PC-9 (cell line): ENCODE measurements around the gene DRAM1. TPM values are rescaled to one million over a fixed set of nuclear protein-coding genes. Genes with fewer than 3 reads are reported as not detected.

Source experiments
- BruUV-seq: library from RNA; stranded (reverse); fragments of 400-500 nt; replicated peaks from 2 replicates; lab custom pipeline; 2021; lab: Mats Ljungman, UMichigan
- CTCF ChIA-PET: fragments of 300-600 bp; sonication (Branson Sonifier 250); formaldehyde crosslinking; loops from one replicate; lab custom pipeline; 2022; ENCODE audit warnings: antibody characterized with exemption; lab: Charles Lee
- POLR2A ChIA-PET: fragments of 300-600 bp; sonication (Branson Sonifier 250); formaldehyde crosslinking; loops from one replicate; lab custom pipeline; 2022; ENCODE audit warnings: antibody characterized with exemption; ENCODE audit not compliant: unreplicated experiment; lab: Charles Lee
- DNase-seq, 2 experiments: peaks; one replicate each; pipeline versions ENCODE4 v3.0.0 to v3.0.0-alpha.2; 2015 to 2022; ENCODE audit warnings: mixed read lengths in 1 of 2
- H2AFZ ChIP-seq: fragments of 200-600 bp; sonication (generic); 2 replicates; pipeline ENCODE4 v1.8.1; 2017; ENCODE audit warnings: antibody characterized with exemption
- H3F3A ChIP-seq: fragments of 200-600 bp; sonication (generic); 2 replicates; pipeline ENCODE4 v1.8.1; 2017; ENCODE audit warnings: antibody characterized with exemption, mild to moderate bottlenecking, low read depth; ENCODE audit not compliant: insufficient read depth
- H3K27ac ChIP-seq: fragments of 200-600 bp; sonication (generic); 2 replicates; pipeline ENCODE4 v1.6.1; 2016; ENCODE audit warnings: mixed run types
- H3K27me3 ChIP-seq: fragments of 200-600 bp; sonication (generic); 2 replicates; pipeline ENCODE4 v1.6.1; 2016; ENCODE audit warnings: low read depth, mixed run types; ENCODE audit not compliant: insufficient read depth
- H3K36me3 ChIP-seq: fragments of 200-600 bp; sonication (generic); 2 replicates; pipeline ENCODE4 v1.6.1; 2016; ENCODE audit warnings: low read depth, mixed run types
- H3K4me1 ChIP-seq: fragments of 200-600 bp; sonication (generic); replicated peaks from 2 replicates; pipeline ENCODE4 v1.6.1; 2016; ENCODE audit warnings: mixed run types; ENCODE audit not compliant: insufficient read depth
- H3K4me2 ChIP-seq: fragments of 200-600 bp; sonication (generic); 2 replicates; pipeline ENCODE4 v1.6.1; 2017; ENCODE audit warnings: mixed run types
- H3K4me3 ChIP-seq: fragments of 200-600 bp; sonication (generic); 2 replicates; pipeline ENCODE4 v1.6.1; 2016; ENCODE audit warnings: mixed run types
- H3K79me2 ChIP-seq: fragments of 200-600 bp; sonication (generic); 2 replicates; pipeline ENCODE4 v1.6.1; 2017; ENCODE audit warnings: low read depth, mixed run types
- H3K9me2 ChIP-seq: fragments of 200-600 bp; sonication (generic); 2 replicates; pipeline ENCODE4 v1.8.1; 2017; ENCODE audit warnings: mild to moderate bottlenecking; ENCODE audit not compliant: insufficient read depth
- H3K9me3 ChIP-seq: fragments of 200-600 bp; sonication (generic); 2 replicates; pipeline ENCODE4 v1.8.1; 2016; ENCODE audit warnings: low read depth; ENCODE audit not compliant: insufficient read depth
- H4K20me1 ChIP-seq: fragments of 200-600 bp; sonication (generic); 2 replicates; pipeline ENCODE4 v1.8.1; 2017; ENCODE audit not compliant: insufficient read depth
- CTCF ChIP-seq: fragments of 200-600 bp; sonication (generic); conservative IDR thresholded peaks from 2 replicates; pipeline ENCODE4 v1.6.1; 2017; ENCODE audit warnings: mixed run types, antibody characterized with exemption, mild to moderate bottlenecking, moderate library complexity
- EZH2 ChIP-seq: fragments of 200-600 bp; sonication (generic); IDR thresholded peaks from 2 replicates; pipeline ENCODE4 v1.8.0; 2017; ENCODE audit warnings: antibody characterized with exemption, low read depth
- intact Hi-C: fragments of 100-400 bp; cut with micrococcal nuclease; formaldehyde crosslinking; loops from one replicate; pipeline ENCODE4 v1.10.0; 2022; ENCODE audit not compliant: unreplicated experiment
- total RNA-seq: library from RNA; stranded (reverse); gene quantifications from 2 replicates; pipeline ENCODE4 v1.2.3, GENCODE V29; 2021

DRAM1 gene
- total RNA-seq, 1 experiment from 2014 or later, result 6.2 TPM

- Histone ChIP-seq H3F3A (no peaks in the 10 kb centered on the region), H3K36me3 (no peaks in the 10 kb centered on the region), H3K4me1 (no peaks in the 10 kb centered on the region), H3K9me2 (no peaks in the 10 kb centered on the region), H3K4me2 (no peak overlapping the region), H3K27me3 (no peaks in the 10 kb centered on the region), H3K27ac (no peak overlapping the region), H3K79me2 (no peaks in the 10 kb centered on the region), H4K20me1 (no peaks in the 10 kb centered on the region), H2AFZ (no peak overlapping the region), H3K9me3 (no peaks in the 10 kb centered on the region), H3K4me3 (no peak overlapping the region)
- BruUV-seq, result no TSS peak
- ChIA-PET POLR2A (no interaction called here), CTCF (interaction anchor here (0.7 kb wide), 1 partner anchor 645 kb away, joined by 3 read pairs; no protein-coding TSS in a partner anchor)
- intact Hi-C loops, result no loop called here
- no peak for DNase-seq
- TF ChIP-seq EZH2 (no peak), CTCF (no peak)
Measured at GRCh38 chr12:101967506-101967905, 90.1 kb downstream of the DRAM1 start.

GRCh38 chr12:101968770-101969169, 91.4 kb downstream of the DRAM1 start:
- Histone ChIP-seq H3K4me1 (no peaks in the 10 kb centered on the region), H3K4me2 (no peak overlapping the region), H4K20me1 (no peaks in the 10 kb centered on the region), H3K27me3 (no peaks in the 10 kb centered on the region), H3K36me3 (no peaks in the 10 kb centered on the region), H3F3A (no peaks in the 10 kb centered on the region), H3K4me3 (no peak overlapping the region), H3K9me2 (no peaks in the 10 kb centered on the region), H2AFZ (no peak overlapping the region), H3K27ac (no peak overlapping the region), H3K79me2 (no peaks in the 10 kb centered on the region), H3K9me3 (no peaks in the 10 kb centered on the region)
- ChIA-PET CTCF (no interaction called here), POLR2A (no interaction called here)
- intact Hi-C loops, result no loop called here
- TF ChIP-seq CTCF (no peak), EZH2 (no peak)
- BruUV-seq, result no TSS peak
- no peak for DNase-seq

Other genes with a start within 250 kb of the DRAM1 start
- 4.8 and 6.1 TPM in 2 replicates for gene CHPT1, start 179.9 kb upstream of the DRAM1 start, total RNA-seq
- 0.09 TPM in 1 of 2 replicates, not detected in the other for gene SYCP3, start 138.1 kb upstream of the DRAM1 start, total RNA-seq
- 22.0 and 26.5 TPM in 2 replicates for gene GNPTAB, start 46.6 kb upstream of the DRAM1 start, total RNA-seq
- gene WASHC3, start 184.4 kb downstream of the DRAM1 start, total RNA-seq, result 20.9 and 29.7 TPM in 2 replicates
- gene NUP37, start 242.5 kb downstream of the DRAM1 start, total RNA-seq, result 48.2 and 72.4 TPM in 2 replicates
- gene PARPBP, start 242.6 kb downstream of the DRAM1 start, total RNA-seq, result 12.8 and 16.2 TPM in 2 replicates